Measurements from ENCODE around the gene PLA2G6. TPM values are rescaled to one million over a fixed set of nuclear protein-coding genes. Genes with fewer than 3 reads are reported as not detected.
"Not testable (repeated sequence)": the region's sequence is repeated elsewhere in the genome, so short reads cannot be mapped to it uniquely, and the experiment has no call there.

Gene PLA2G6
- total RNA-seq, 1 donor from 2014 or later: 7.9 TPM

- H3K4me3 ChIP-seq (ENCODE audit: low read depth, low read length): no peak overlapping the region
- no peak for TF ChIP-seq CTCF (IDR thresholded peaks at IDR 0.05; ENCODE audit: insufficient read depth, low read length, severe bottlenecking)
- FAIRE-seq: no peak
- H3K27me3 ChIP-seq (ENCODE audit: control insufficient read depth, insufficient read depth, low read length): no peaks in the 10 kb centered on the region
- peak; percentile 29 for DNase-seq (ENCODE audit: low read depth)
- H3K36me3 ChIP-seq (ENCODE audit: control insufficient read depth, insufficient read depth, low read length): no peaks in the 10 kb centered on the region
These were observed 61.1 kb downstream of the PLA2G6 start for GRCh38 chr22:38120359-38121110.

GRCh38 chr22:38118747-38119146 is 62.9 kb downstream of the PLA2G6 start:
- FAIRE-seq; H3K36me3 ChIP-seq (ENCODE audit: control insufficient read depth, insufficient read depth, low read length); H3K27me3 ChIP-seq (ENCODE audit: control insufficient read depth, insufficient read depth, low read length); DNase-seq (ENCODE audit: low read depth); H3K4me3 ChIP-seq (ENCODE audit: low read depth, low read length): not testable (repeated sequence)

- peaks cover 2% of the 10 kb centered on the region for H3K36me3 ChIP-seq (ENCODE audit: control insufficient read depth, insufficient read depth, low read length)
- FAIRE-seq (no peak), DNase-seq (ENCODE audit: low read depth) (no peak)
- TF ChIP-seq CTCF (IDR thresholded peaks at IDR 0.05; ENCODE audit: insufficient read depth, low read length, severe bottlenecking): no peak
- H3K27me3 ChIP-seq (ENCODE audit: control insufficient read depth, insufficient read depth, low read length): no peaks in the 10 kb centered on the region
- no peak overlapping the region for H3K4me3 ChIP-seq (ENCODE audit: low read depth, low read length)
These were observed 63.4 kb downstream of the PLA2G6 start for GRCh38 chr22:38118182-38118581.

- not testable (repeated sequence) for DNase-seq (ENCODE audit: low read depth); FAIRE-seq; H3K36me3 ChIP-seq (ENCODE audit: control insufficient read depth, insufficient read depth, low read length); H3K27me3 ChIP-seq (ENCODE audit: control insufficient read depth, insufficient read depth, low read length); H3K4me3 ChIP-seq (ENCODE audit: low read depth, low read length)
These were observed 64.1 kb downstream of the PLA2G6 start for GRCh38 chr22:38117556-38117955.

- DNase-seq (ENCODE audit: low read depth) (no peak), FAIRE-seq (peak; percentile 23)
- Histone ChIP-seq H3K27me3 (ENCODE audit: control insufficient read depth, insufficient read depth, low read length) (no peaks in the 10 kb centered on the region), H3K36me3 (ENCODE audit: control insufficient read depth, insufficient read depth, low read length) (peaks cover 4% of the 10 kb centered on the region), H3K4me3 (ENCODE audit: low read depth, low read length) (no peak overlapping the region)
- TF ChIP-seq CTCF (IDR thresholded peaks at IDR 0.05; ENCODE audit: insufficient read depth, low read length, severe bottlenecking): no peak
These were observed 66.0 kb downstream of the PLA2G6 start for GRCh38 chr22:38115423-38116205.

GRCh38 chr22:38114484-38115398 is 66.9 kb downstream of the PLA2G6 start:
- Histone ChIP-seq H3K4me3 (ENCODE audit: low read depth, low read length) (no peak overlapping the region), H3K36me3 (ENCODE audit: control insufficient read depth, insufficient read depth, low read length) (peaks cover 4% of the 10 kb centered on the region), H3K27me3 (ENCODE audit: control insufficient read depth, insufficient read depth, low read length) (no peaks in the 10 kb centered on the region)
- peak; percentile 55 for DNase-seq (ENCODE audit: low read depth)
- peak; percentile 97 for TF ChIP-seq CTCF (IDR thresholded peaks at IDR 0.05; ENCODE audit: insufficient read depth, low read length, severe bottlenecking)
- no peak for FAIRE-seq
